A673 (cell line): ENCODE data around the gene TCEA3.

Experiments used
- CTCF ChIP-seq: fragments of 300-800, 200-600 bp; sonication (generic); conservative IDR thresholded peaks from 2 replicates; pipeline ENCODE4 v1.5.1; 2017; ENCODE audit warnings: low read depth, mild to moderate bottlenecking, antibody characterized with exemption, low read length, moderate library complexity, mixed read lengths
- EZH2 ChIP-seq: fragments of 200-600 bp; sonication (generic); IDR thresholded peaks from 2 replicates; pipeline ENCODE4 v1.6.1; 2017; ENCODE audit warnings: borderline replicate concordance, low read depth, mild to moderate bottlenecking, mixed read lengths, antibody characterized with exemption, low read length; ENCODE audit not compliant: poor library complexity, severe bottlenecking

DNA sequence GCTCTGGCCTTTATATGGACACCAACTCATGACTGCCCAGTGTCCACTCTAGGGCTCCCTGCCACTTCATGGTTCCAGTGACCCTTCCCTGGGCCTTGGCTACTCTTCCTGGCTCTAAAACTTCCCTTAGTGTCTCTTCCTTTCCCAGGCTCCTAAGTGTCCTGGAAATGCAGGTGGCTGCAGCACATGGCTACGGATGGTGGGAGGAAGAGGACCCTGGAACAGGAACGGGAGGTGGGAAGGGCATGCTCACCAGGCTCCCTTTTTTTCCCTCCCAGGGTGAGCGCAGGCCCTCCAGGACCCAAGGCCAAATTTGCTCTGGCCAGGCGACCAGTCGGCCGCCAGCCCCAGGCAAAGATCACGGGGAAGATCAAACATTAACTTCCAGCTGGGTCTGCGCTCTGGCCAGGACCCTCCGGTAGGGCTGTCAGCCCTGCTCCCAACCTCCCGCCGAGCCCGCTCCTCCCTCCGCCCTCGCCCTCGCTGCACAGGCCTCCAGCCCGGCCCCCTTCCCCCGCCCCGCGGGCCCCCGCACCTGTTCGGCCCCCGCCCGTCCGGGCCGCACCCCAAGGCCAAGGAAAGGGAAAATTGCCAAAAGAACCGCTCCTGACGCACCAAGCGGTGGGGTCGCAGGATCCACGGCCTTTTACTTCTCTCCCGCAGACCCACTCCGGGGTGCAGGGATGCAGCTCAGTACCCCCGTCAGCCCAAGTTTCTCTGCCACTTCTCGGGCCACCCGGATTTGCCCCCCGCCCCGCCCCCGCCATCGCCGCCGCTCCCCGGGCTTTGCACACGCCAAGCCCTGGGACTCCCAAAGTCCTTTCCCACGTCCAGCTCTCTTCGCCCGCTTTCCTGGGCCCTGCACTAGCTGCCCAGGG, 894 bp downstream of the TCEA3 start:
- TF ChIP-seq CTCF (no peak), EZH2 (no peak)
